Transverse colon (tissue), 4 donors: Measurements from ENCODE around the gene LCP1. TPM values are rescaled to one million over a fixed set of nuclear protein-coding genes. Genes with fewer than 3 reads are reported as not detected.
A peak's percentile ranks its signal among the peaks of the same experiment; 100 is the strongest.

Experiments
- DNase-seq: peaks from one replicate; pipeline ENCODE4 v3.0.0-alpha.2; 2019
- H3K27ac ChIP-seq, 4 donors: fragments of 200-600 bp; sonication (generic); 2 replicates each; pipeline ENCODE4 v1.5.1; 2016 to 2018; ENCODE audit warnings: inconsistent platforms in 4 of 4
- H3K27me3 ChIP-seq: fragments of 200-600 bp; sonication (generic); 2 replicates; pipeline ENCODE4 v1.5.1; 2017; ENCODE audit warnings: inconsistent platforms
- H3K36me3 ChIP-seq, 4 donors: fragments of 200-600 bp; sonication (generic); 2 replicates each; pipeline ENCODE4 v1.5.1; 2017 to 2019; ENCODE audit warnings: inconsistent platforms in 4 of 4
- H3K4me1 ChIP-seq, 4 donors: fragments of 200-600 bp; sonication (generic); 2 replicates each; pipeline ENCODE4 v1.5.1; 2017 to 2020; ENCODE audit warnings: inconsistent platforms in 4 of 4
- H3K4me3 ChIP-seq, 4 donors: fragments of 200-600 bp; sonication (generic); 1 replicate in 1 of 4; 2 replicates in 3 of 4; pipeline versions ENCODE4 v1.5.1 to v1.6.1; 2017 to 2019; ENCODE audit warnings: inconsistent platforms in 4 of 4
- H3K9me3 ChIP-seq, 2 donors: fragments of 200-600 bp; sonication (generic); 2 replicates each; pipeline ENCODE4 v1.5.1; 2017 to 2019; ENCODE audit warnings: inconsistent platforms in 2 of 2
- CTCF ChIP-seq, 5 experiments: fragments of 200-600 bp in 3 of 5; fragments of 450-650 bp in 2 of 5; sonication (generic) in 3 of 5; IDR thresholded peaks; 1 replicate in 2 of 5; 2 replicates in 3 of 5; pipeline ENCODE4 v1.5.1; 2016 to 2017; ENCODE audit warnings: antibody characterized with exemption in 5 of 5, inconsistent platforms in 3 of 5, mild to moderate bottlenecking in 2 of 5, moderate library complexity in 1 of 5
- EP300 ChIP-seq: sonication (generic); formaldehyde crosslinking; IDR thresholded peaks from one replicate; pipeline ENCODE4 v1.6.1; 2017; ENCODE audit warnings: antibody characterized with exemption, low read depth
- POLR2A ChIP-seq: fragments of 450-650 bp; IDR thresholded peaks from one replicate; pipeline ENCODE4 v1.6.1; 2016; ENCODE audit warnings: antibody characterized with exemption, mild to moderate bottlenecking, moderate library complexity
- POLR2AphosphoS5 ChIP-seq, 3 donors: sonication (generic); formaldehyde crosslinking; IDR thresholded peaks; one replicate each; pipeline ENCODE4 v1.6.1; 2016; ENCODE audit warnings: antibody characterized with exemption in 3 of 3
- WGBS, 2 donors: methylation state at CpG; one replicate each; pipeline ENCODE4 v1.1.5; 2018; ENCODE audit warnings: low coverage in 1 of 2; 5-methylcytosine and 5-hydroxymethylcytosine counted together
- in situ Hi-C, 4 donors: fragments of 200-750 bp; cut with MboI; loops; one replicate each; pipeline versions ENCODE4 v1.15.0 to v1.15.1; 2017; ENCODE audit warnings: low sequenced_read_pairs in 3 of 4, low pct_ligation_motif_present in 1 of 4, low pct_unique_long_range_greater_than_20kb in 1 of 4
- intact Hi-C: fragments of 100-400 bp; cut with DNase I; formaldehyde crosslinking; loops from one replicate; pipeline ENCODE4 v1.15.1; 2023; ENCODE audit warnings: low total_unique reads
- total RNA-seq, 4 donors: library from RNA; depleted of rRNA; stranded (reverse); fragments of >200 nt; gene quantifications; one replicate each; pipeline ENCODE4 v1.1.0, GENCODE V29; 2016

LCP1 gene
- total RNA-seq, 4 donors from 2014 or later = 1.6 to 35.7 (median 26.1) TPM

- in situ Hi-C loops = no loop called here
- peaks cover 0 to 5% (median 0%) of the 10 kb centered on the region in 4 donors for H3K4me1 ChIP-seq
Measured at GRCh38 chr13:46126552-46127357, 55.2 kb downstream of the LCP1 start.

DNA sequence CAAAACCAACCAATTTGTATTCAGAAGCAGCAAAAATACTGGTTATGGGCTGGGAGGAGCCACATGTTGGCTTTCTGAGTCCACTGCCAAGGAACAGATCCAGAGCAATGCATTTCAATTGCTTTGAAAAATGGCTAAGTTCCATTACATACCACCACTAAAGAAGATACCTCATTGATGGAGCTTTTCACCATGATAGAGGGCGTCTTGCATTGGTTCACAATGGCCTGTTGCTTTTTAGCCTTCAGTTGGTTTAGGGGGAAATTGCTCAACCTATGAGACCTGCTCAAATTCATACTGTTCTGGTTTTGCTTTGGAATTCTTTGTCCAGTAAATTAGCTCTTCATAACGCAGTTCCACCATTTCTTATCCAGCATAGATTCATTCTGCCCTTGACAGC, 55.9 kb downstream of the LCP1 start:
- no peak for TF ChIP-seq POLR2AphosphoS5 (IDR thresholded peaks at IDR 0.05)
- no peak for TF ChIP-seq CTCF (IDR thresholded peaks at IDR 0.05)
- no peak for TF ChIP-seq POLR2A
- TF ChIP-seq EP300 = no peak
- no peaks in the 10 kb centered on the region for H3K36me3 ChIP-seq
- H3K9me3 ChIP-seq = no peaks in the 10 kb centered on the region
- no peak overlapping the region for H3K4me3 ChIP-seq
- H3K4me1 ChIP-seq = peaks cover 0 to 5% (median 0%) of the 10 kb centered on the region in 4 donors
- DNase-seq = no peak
- intact Hi-C loops = loop anchor here (10.0 kb wide), 1 partner anchor 871 kb away; no protein-coding TSS in a partner anchor
- H3K27me3 ChIP-seq = no peaks in the 10 kb centered on the region
- 61 to 83% methylated on average over 1 to 2 of the region's 2 CpGs for WGBS, 2 donors
- H3K27ac ChIP-seq = no peak overlapping the region
- in situ Hi-C loops = no loop called here

More at GRCh38 chr13:46126552-46127357, 55.2 kb downstream of the LCP1 start:
- DNase-seq = peak; percentile 45
- TF ChIP-seq EP300 = no peak
- peak; percentile 41 to 55 (median 47) for TF ChIP-seq CTCF (IDR thresholded peaks at IDR 0.05)
- no peak overlapping the region for H3K4me3 ChIP-seq
- no peaks in the 10 kb centered on the region for H3K27me3 ChIP-seq
- no peaks in the 10 kb centered on the region for H3K36me3 ChIP-seq
- no peaks in the 10 kb centered on the region for H3K9me3 ChIP-seq
- 46 to 55% methylated on average over 4 to 6 of the region's 6 CpGs for WGBS, 2 donors
- intact Hi-C loops = loop anchor here (10.0 kb wide), 1 partner anchor 872 kb away; no protein-coding TSS in a partner anchor
- no peak overlapping the region for H3K27ac ChIP-seq

- 28 to 30% methylated on average over 11 of the region's 11 CpGs for WGBS, 2 donors
- no peak for TF ChIP-seq POLR2AphosphoS5 (IDR thresholded peaks at IDR 0.05)
- no peak for TF ChIP-seq CTCF (IDR thresholded peaks at IDR 0.05)
- TF ChIP-seq POLR2A = no peak
- H3K4me3 ChIP-seq = no peak overlapping the region
- in situ Hi-C loops (no loop called here), intact Hi-C loops (loop anchor here (10.0 kb wide), 1 partner anchor 870 kb away; no protein-coding TSS in a partner anchor)
- H3K4me1 ChIP-seq = peaks cover 0 to 5% (median 0%) of the 10 kb centered on the region in 4 donors
- no peaks in the 10 kb centered on the region for H3K9me3 ChIP-seq
- no peaks in the 10 kb centered on the region for H3K36me3 ChIP-seq
- H3K27me3 ChIP-seq = no peaks in the 10 kb centered on the region
- no peak overlapping the region for H3K27ac ChIP-seq
- no peak for DNase-seq
Measured at GRCh38 chr13:46124967-46125933, 56.7 kb downstream of the LCP1 start.

DNA sequence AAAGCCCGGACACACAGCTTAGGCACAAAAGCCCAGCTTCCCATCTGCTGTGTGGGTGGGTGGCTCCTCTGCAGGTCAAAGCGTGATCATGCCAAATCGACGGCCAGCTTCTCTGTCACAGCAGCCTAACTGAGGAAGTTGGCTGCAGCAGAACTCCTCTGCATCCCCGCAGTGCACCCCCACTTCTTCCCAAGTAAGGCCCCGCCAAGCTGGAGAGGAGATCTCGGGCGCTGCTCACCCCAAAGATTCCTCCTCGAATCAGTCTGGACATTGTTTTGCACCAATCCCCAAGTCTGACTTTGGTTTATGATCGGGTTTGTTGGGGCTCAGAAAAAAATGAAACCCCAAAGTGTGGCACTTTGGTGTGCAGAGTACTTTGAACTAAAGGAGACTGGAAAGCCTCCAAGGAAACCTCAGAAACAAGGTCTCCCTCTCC, 57.4 kb downstream of the LCP1 start:
- peaks cover 0 to 5% (median 0%) of the 10 kb centered on the region in 4 donors for H3K4me1 ChIP-seq
- intact Hi-C loops = loop anchor here (10.0 kb wide), 1 partner anchor 870 kb away; no protein-coding TSS in a partner anchor
- DNase-seq = no peak
- no peak overlapping the region for H3K27ac ChIP-seq
- no peaks in the 10 kb centered on the region for H3K27me3 ChIP-seq
- 76% methylated on average over 10 of the region's 10 CpGs; no CpG with 5 or more reads in 1 of the 2 donors for WGBS, 2 donors
- no peaks in the 10 kb centered on the region for H3K9me3 ChIP-seq
- no peak overlapping the region for H3K4me3 ChIP-seq
- in situ Hi-C loops = no loop called here
- no peaks in the 10 kb centered on the region for H3K36me3 ChIP-seq
- no peak for TF ChIP-seq POLR2A
- no peak for TF ChIP-seq CTCF (IDR thresholded peaks at IDR 0.05)
- TF ChIP-seq EP300 = no peak
